Activated naive CD4-positive, alpha-beta T cell treated with anti-CD3 and anti-CD28 coated beads for 36 hours (primary cell): ENCODE measurements around the gene FOXP1. TPM values are rescaled to one million over a fixed set of nuclear protein-coding genes. Genes with fewer than 3 reads are reported as not detected.

Experiments
- CTCF ChIA-PET: fragments of 350-600 bp; sonication (Branson Sonifier 250); formaldehyde crosslinking; loops from one replicate; lab custom pipeline; 2021; ENCODE audit warnings: antibody characterized with exemption; lab: Charles Lee
- DNase-seq: peaks from one replicate; pipeline ENCODE4 v3.0.0-alpha.2; 2020
- H3K27ac Mint-ChIP-seq: one replicate; pipeline ENCODE4 v1.8.0; 2021; ENCODE audit warnings: mild to moderate bottlenecking, mixed read lengths
- H3K27me3 Mint-ChIP-seq: one replicate; pipeline ENCODE4 v1.8.0; 2021; ENCODE audit warnings: low read depth, mixed read lengths
- H3K36me3 Mint-ChIP-seq: one replicate; pipeline ENCODE4 v1.8.0; 2021; ENCODE audit warnings: low read depth, mixed read lengths
- H3K4me1 Mint-ChIP-seq: one replicate; pipeline ENCODE4 v1.8.0; 2021; ENCODE audit warnings: low read depth, mixed read lengths
- H3K4me3 Mint-ChIP-seq: one replicate; pipeline ENCODE4 v1.8.0; 2021; ENCODE audit warnings: mild to moderate bottlenecking, moderate library complexity, mixed read lengths
- H3K9me3 Mint-ChIP-seq: one replicate; pipeline ENCODE4 v1.8.0; 2021; ENCODE audit warnings: mixed read lengths
- intact Hi-C: fragments of 100-400 bp; cut with micrococcal nuclease; formaldehyde crosslinking; loops from one replicate; pipeline ENCODE4 v1.15.1; 2023
- total RNA-seq, 2 experiments: library from RNA; stranded (reverse); gene quantifications; one replicate each; pipeline ENCODE4 v1.2.3, GENCODE V29; 2021

FOXP1 gene
- total RNA-seq, 2 experiments from 2014 or later: 95.2 to 97.4 TPM

DNA sequence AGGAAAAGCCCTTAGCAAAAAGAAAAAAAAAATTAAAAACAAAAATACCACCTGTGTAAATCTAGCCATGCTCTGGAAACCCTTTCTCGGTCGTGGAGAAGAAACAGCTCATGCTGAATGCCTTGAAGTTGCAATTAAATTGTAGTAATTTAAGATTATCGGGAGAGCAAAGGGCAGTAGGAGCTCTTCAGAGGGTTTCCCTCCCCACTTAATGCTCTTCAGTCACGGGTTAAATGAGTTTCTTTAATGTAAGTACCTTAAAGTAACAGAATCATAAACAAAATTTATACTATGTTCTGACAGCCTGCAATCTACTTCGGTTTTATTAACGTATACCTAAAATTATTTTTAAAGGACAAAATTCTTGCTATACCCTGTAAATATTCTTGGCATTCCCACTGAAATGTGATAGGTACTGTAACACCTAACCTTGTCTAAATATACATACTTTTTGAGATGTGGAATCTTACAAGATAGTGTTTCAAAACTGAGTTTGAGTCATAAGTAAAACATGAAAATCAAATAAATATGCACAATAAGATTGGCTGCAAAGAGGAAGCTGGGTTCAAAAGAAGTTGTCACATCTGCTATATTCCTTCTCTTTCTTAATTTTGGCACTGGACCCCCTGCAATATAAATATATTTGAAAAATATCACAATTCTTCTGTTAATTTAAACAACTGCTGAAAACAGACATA lies 5.3 kb downstream of the FOXP1 start:
- CTCF ChIA-PET: interaction anchor here (0.6 to 0.9 kb wide), 3 partner anchors 30 to 1051 kb away, joined by 3 to 6 read pairs (median 4); no protein-coding TSS in a partner anchor
- Mint-ChIP-seq H3K27ac (peak overlapping the region; percentile 56), H3K27me3 (no peaks in the 10 kb centered on the region), H3K4me3 (no peak overlapping the region), H3K9me3 (no peaks in the 10 kb centered on the region), H3K4me1 (peaks cover 31% of the 10 kb centered on the region), H3K36me3 (peaks cover 5% of the 10 kb centered on the region)
- no peak for DNase-seq
- intact Hi-C loops: no loop called here

- Mint-ChIP-seq H3K4me3 (no peak overlapping the region), H3K9me3 (no peaks in the 10 kb centered on the region), H3K27ac (no peak overlapping the region), H3K4me1 (peaks cover 31% of the 10 kb centered on the region), H3K27me3 (no peaks in the 10 kb centered on the region), H3K36me3 (peaks cover 2% of the 10 kb centered on the region)
- intact Hi-C loops: loop anchor here (2.0 kb wide), 1 partner anchor 34 kb away; no protein-coding TSS in a partner anchor
- DNase-seq: no peak
- CTCF ChIA-PET: interaction anchor here (0.9 kb wide), 1 partner anchor 29 kb away, joined by 6 read pairs; no protein-coding TSS in a partner anchor
Observed at GRCh38 chr3:71577011-71577410, 6.5 kb downstream of the FOXP1 start.

- Mint-ChIP-seq H3K36me3 (peaks cover 3% of the 10 kb centered on the region), H3K4me1 (peaks cover 25% of the 10 kb centered on the region), H3K27me3 (no peaks in the 10 kb centered on the region), H3K9me3 (no peaks in the 10 kb centered on the region), H3K4me3 (no peak overlapping the region), H3K27ac (no peak overlapping the region)
- CTCF ChIA-PET: no interaction called here
- intact Hi-C loops: no loop called here
- DNase-seq: no peak
Observed at GRCh38 chr3:71575433-71575832, 8.1 kb downstream of the FOXP1 start.

- CTCF ChIA-PET: interaction anchor here (1.5 kb wide), 1 partner anchor 13 kb away, joined by 11 read pairs; no protein-coding TSS in a partner anchor
- no peak for DNase-seq
- Mint-ChIP-seq H3K36me3 (peaks cover 3% of the 10 kb centered on the region), H3K27me3 (no peaks in the 10 kb centered on the region), H3K4me1 (peaks cover 9% of the 10 kb centered on the region), H3K27ac (no peak overlapping the region), H3K4me3 (no peak overlapping the region), H3K9me3 (no peaks in the 10 kb centered on the region)
- intact Hi-C loops: no loop called here
Observed at GRCh38 chr3:71573181-71573580, 10.3 kb downstream of the FOXP1 start.

DNA sequence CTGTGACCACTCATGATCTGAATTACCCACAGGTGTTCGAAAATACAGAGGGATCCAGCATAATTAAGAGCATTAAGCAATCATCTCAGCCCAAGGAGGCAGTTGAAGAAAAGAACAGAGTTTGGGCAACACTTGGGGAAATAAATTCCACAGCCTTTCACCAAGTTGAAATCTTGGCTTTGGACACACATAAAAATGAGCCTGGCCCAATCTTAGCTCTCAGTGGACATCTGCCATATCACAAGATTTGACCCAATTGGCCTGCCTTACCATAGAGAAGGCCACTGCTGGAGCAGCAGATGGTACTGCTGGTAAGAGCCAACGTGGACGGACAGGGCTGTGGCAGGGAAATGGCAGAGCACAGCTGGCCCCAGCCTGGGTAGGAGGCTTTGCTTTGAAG lies 13.0 kb downstream of the FOXP1 start:
- H3K27ac Mint-ChIP-seq: no peak overlapping the region
- no peak for DNase-seq
- H3K9me3 Mint-ChIP-seq: no peaks in the 10 kb centered on the region
- H3K27me3 Mint-ChIP-seq: no peaks in the 10 kb centered on the region
- peaks cover 5% of the 10 kb centered on the region for H3K4me1 Mint-ChIP-seq
- no peak overlapping the region for H3K4me3 Mint-ChIP-seq
- CTCF ChIA-PET: no interaction called here
- intact Hi-C loops: no loop called here
- peaks cover 6% of the 10 kb centered on the region for H3K36me3 Mint-ChIP-seq

DNA sequence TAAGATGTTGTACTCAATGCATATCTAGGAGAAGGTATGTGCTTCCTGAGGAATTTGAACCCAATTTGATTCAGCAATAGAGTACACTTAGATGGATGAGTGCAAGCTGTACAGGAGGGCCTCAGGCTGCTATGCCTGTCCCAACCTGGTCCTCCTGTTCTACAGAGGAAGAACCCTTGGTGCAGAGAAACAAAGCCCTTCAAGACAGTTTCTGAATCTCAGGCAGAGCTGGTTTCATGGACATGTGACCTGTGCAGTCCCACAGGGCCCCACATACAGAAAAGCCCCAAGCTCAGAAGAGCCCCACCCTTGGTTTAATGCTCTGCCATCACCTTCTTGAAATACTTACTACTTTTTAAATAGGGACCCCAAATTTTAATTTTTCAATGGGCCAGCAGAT lies 15.3 kb downstream of the FOXP1 start:
- Mint-ChIP-seq H3K36me3 (peaks cover 6% of the 10 kb centered on the region), H3K27me3 (no peaks in the 10 kb centered on the region), H3K9me3 (no peaks in the 10 kb centered on the region), H3K27ac (no peak overlapping the region), H3K4me1 (peaks cover 3% of the 10 kb centered on the region), H3K4me3 (no peak overlapping the region)
- CTCF ChIA-PET: interaction anchor here (0.7 kb wide), 1 partner anchor 57 kb away, joined by 4 read pairs; no protein-coding TSS in a partner anchor
- intact Hi-C loops: no loop called here
- no peak for DNase-seq

DNA sequence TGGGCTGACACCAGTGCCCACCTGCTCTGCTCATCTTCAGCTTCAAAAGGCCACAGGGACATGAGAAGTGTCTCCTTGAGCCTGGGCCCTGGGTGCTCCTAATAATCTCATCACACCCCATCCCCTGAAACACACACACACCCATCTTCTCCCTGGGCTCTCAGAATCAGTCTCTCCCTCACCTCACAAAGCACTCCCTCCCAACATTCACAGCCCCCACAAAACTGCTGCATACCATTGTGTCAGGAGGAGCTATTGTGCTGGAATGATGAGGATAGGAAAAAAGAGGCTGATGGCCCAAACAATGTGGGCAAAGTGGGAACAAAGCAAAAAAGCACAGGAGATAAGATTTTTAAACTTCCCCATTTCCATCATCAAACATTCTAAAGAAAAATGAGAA lies 16.8 kb downstream of the FOXP1 start:
- DNase-seq: no peak
- intact Hi-C loops: no loop called here
- peaks cover 3% of the 10 kb centered on the region for H3K4me1 Mint-ChIP-seq
- no peak overlapping the region for H3K4me3 Mint-ChIP-seq
- CTCF ChIA-PET: no interaction called here
- peaks cover 6% of the 10 kb centered on the region for H3K36me3 Mint-ChIP-seq
- no peaks in the 10 kb centered on the region for H3K9me3 Mint-ChIP-seq
- no peaks in the 10 kb centered on the region for H3K27me3 Mint-ChIP-seq
- H3K27ac Mint-ChIP-seq: no peak overlapping the region

GRCh38 chr3:71565976-71566375 lies 17.6 kb downstream of the FOXP1 start:
- H3K9me3 Mint-ChIP-seq: no peaks in the 10 kb centered on the region
- H3K27me3 Mint-ChIP-seq: no peaks in the 10 kb centered on the region
- H3K4me3 Mint-ChIP-seq: no peak overlapping the region
- no peak for DNase-seq
- intact Hi-C loops: no loop called here
- CTCF ChIA-PET: no interaction called here
- peaks cover 3% of the 10 kb centered on the region for H3K4me1 Mint-ChIP-seq
- H3K27ac Mint-ChIP-seq: no peak overlapping the region
- peaks cover 7% of the 10 kb centered on the region for H3K36me3 Mint-ChIP-seq

GRCh38 chr3:71565316-71565715 lies 18.2 kb downstream of the FOXP1 start:
- no peak for DNase-seq
- no peaks in the 10 kb centered on the region for H3K9me3 Mint-ChIP-seq
- no peak overlapping the region for H3K4me3 Mint-ChIP-seq
- CTCF ChIA-PET: interaction anchor here (0.5 kb wide), 1 partner anchor 1036 kb away, joined by 3 read pairs; no protein-coding TSS in a partner anchor
- H3K4me1 Mint-ChIP-seq: peaks cover 6% of the 10 kb centered on the region
- H3K36me3 Mint-ChIP-seq: peaks cover 7% of the 10 kb centered on the region
- intact Hi-C loops: no loop called here
- H3K27me3 Mint-ChIP-seq: no peaks in the 10 kb centered on the region
- H3K27ac Mint-ChIP-seq: no peak overlapping the region

- no peaks in the 10 kb centered on the region for H3K9me3 Mint-ChIP-seq
- intact Hi-C loops: no loop called here
- H3K36me3 Mint-ChIP-seq: peaks cover 7% of the 10 kb centered on the region
- H3K4me1 Mint-ChIP-seq: peaks cover 6% of the 10 kb centered on the region
- no peak overlapping the region for H3K4me3 Mint-ChIP-seq
- no peak for DNase-seq
- CTCF ChIA-PET: no interaction called here
- no peaks in the 10 kb centered on the region for H3K27me3 Mint-ChIP-seq
- H3K27ac Mint-ChIP-seq: no peak overlapping the region
Observed at GRCh38 chr3:71564361-71564760, 19.2 kb downstream of the FOXP1 start.

GRCh38 chr3:71563827-71564226 lies 19.7 kb downstream of the FOXP1 start:
- intact Hi-C loops: no loop called here
- Mint-ChIP-seq H3K27ac (no peak overlapping the region), H3K36me3 (peaks cover 7% of the 10 kb centered on the region), H3K9me3 (no peaks in the 10 kb centered on the region), H3K4me3 (no peak overlapping the region), H3K4me1 (peaks cover 6% of the 10 kb centered on the region), H3K27me3 (no peaks in the 10 kb centered on the region)
- DNase-seq: no peak
- CTCF ChIA-PET: no interaction called here

DNA sequence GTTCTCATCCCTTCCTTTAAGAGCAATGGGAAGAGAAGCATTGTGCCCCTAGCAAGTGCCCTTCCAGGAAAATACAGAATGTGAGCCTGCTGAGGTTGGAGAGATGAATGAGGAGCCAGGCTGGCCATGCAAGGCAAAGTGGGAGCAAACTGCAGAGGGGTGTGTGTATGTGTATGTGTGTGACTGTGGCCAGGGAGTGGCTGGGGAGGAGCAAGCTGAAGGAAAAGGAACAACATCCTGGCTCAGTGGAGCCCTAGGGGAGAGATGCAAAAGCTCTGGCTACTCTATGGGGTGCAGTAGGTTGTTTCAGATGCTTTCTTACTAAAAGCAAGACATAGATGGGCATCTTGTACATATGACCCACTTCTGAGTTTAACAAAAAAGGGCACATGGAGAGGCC lies 20.6 kb downstream of the FOXP1 start:
- CTCF ChIA-PET: no interaction called here
- Mint-ChIP-seq H3K4me1 (peaks cover 3% of the 10 kb centered on the region), H3K27me3 (no peaks in the 10 kb centered on the region), H3K36me3 (peaks cover 9% of the 10 kb centered on the region), H3K27ac (no peak overlapping the region), H3K9me3 (no peaks in the 10 kb centered on the region), H3K4me3 (no peak overlapping the region)
- intact Hi-C loops: no loop called here
- no peak for DNase-seq

- no peaks in the 10 kb centered on the region for H3K27me3 Mint-ChIP-seq
- DNase-seq: no peak
- CTCF ChIA-PET: no interaction called here
- no peak overlapping the region for H3K4me3 Mint-ChIP-seq
- H3K9me3 Mint-ChIP-seq: no peaks in the 10 kb centered on the region
- peaks cover 7% of the 10 kb centered on the region for H3K36me3 Mint-ChIP-seq
- intact Hi-C loops: no loop called here
- H3K4me1 Mint-ChIP-seq: peaks cover 3% of the 10 kb centered on the region
- H3K27ac Mint-ChIP-seq: no peak overlapping the region
Observed at GRCh38 chr3:71560665-71561064, 22.9 kb downstream of the FOXP1 start.
